ENCODE results near the gene MTHFD1L.

MTHFD1L gene

GRCh38 chr6:151016107-151016506, 150.6 kb downstream of the MTHFD1L start:
- no peaks in the 10 kb centered on the region for H3K27me3 ChIP-seq (ENCODE audit: control insufficient read depth, insufficient read depth, low read length)
- no peak for TF ChIP-seq CTCF (IDR thresholded peaks at IDR 0.05)
- H3K4me3 ChIP-seq (ENCODE audit: low read depth, low read length): no peak overlapping the region
- no peaks in the 10 kb centered on the region for H3K79me2 ChIP-seq
- H3K4me1 ChIP-seq: no peaks in the 10 kb centered on the region
- no peak overlapping the region for H2AFZ ChIP-seq
- H3K4me2 ChIP-seq (ENCODE audit: low read length): no peak overlapping the region
- no peak overlapping the region for H3K27ac ChIP-seq
- no peaks in the 10 kb centered on the region for H3K36me3 ChIP-seq (ENCODE audit: control insufficient read depth, insufficient read depth, low read length)
- H3K9ac ChIP-seq: no peak overlapping the region
- H3K9me3 ChIP-seq (ENCODE audit: control insufficient read depth, low read length): no peaks in the 10 kb centered on the region

- H3K4me2 ChIP-seq (ENCODE audit: low read length): no peak overlapping the region
- no peak overlapping the region for H2AFZ ChIP-seq
- no peaks in the 10 kb centered on the region for H3K9me3 ChIP-seq (ENCODE audit: control insufficient read depth, low read length)
- H3K79me2 ChIP-seq: no peaks in the 10 kb centered on the region
- H3K4me1 ChIP-seq: no peaks in the 10 kb centered on the region
- H3K27ac ChIP-seq: no peak overlapping the region
- no peak for TF ChIP-seq CTCF (IDR thresholded peaks at IDR 0.05)
- H3K9ac ChIP-seq: no peak overlapping the region
- no peaks in the 10 kb centered on the region for H3K27me3 ChIP-seq (ENCODE audit: control insufficient read depth, insufficient read depth, low read length)
- H3K36me3 ChIP-seq (ENCODE audit: control insufficient read depth, insufficient read depth, low read length): no peaks in the 10 kb centered on the region
- H3K4me3 ChIP-seq (ENCODE audit: low read depth, low read length): no peak overlapping the region
Measured at GRCh38 chr6:151018046-151018445, 152.5 kb downstream of the MTHFD1L start.

- no peak overlapping the region for H3K27ac ChIP-seq
- no peak overlapping the region for H3K4me2 ChIP-seq (ENCODE audit: low read length)
- no peaks in the 10 kb centered on the region for H3K9me3 ChIP-seq (ENCODE audit: control insufficient read depth, low read length)
- H3K4me3 ChIP-seq (ENCODE audit: low read depth, low read length): no peak overlapping the region
- no peaks in the 10 kb centered on the region for H3K36me3 ChIP-seq (ENCODE audit: control insufficient read depth, insufficient read depth, low read length)
- no peak for TF ChIP-seq CTCF (IDR thresholded peaks at IDR 0.05)
- H2AFZ ChIP-seq: no peak overlapping the region
- H3K4me1 ChIP-seq: no peaks in the 10 kb centered on the region
- no peaks in the 10 kb centered on the region for H3K27me3 ChIP-seq (ENCODE audit: control insufficient read depth, insufficient read depth, low read length)
- no peaks in the 10 kb centered on the region for H3K79me2 ChIP-seq
- no peak overlapping the region for H3K9ac ChIP-seq
Measured at GRCh38 chr6:151018911-151019782, 153.6 kb downstream of the MTHFD1L start.

- Histone ChIP-seq H3K4me1 (no peaks in the 10 kb centered on the region), H3K4me2 (ENCODE audit: low read length) (no peak overlapping the region), H3K9me3 (ENCODE audit: control insufficient read depth, low read length) (no peaks in the 10 kb centered on the region), H3K4me3 (ENCODE audit: low read depth, low read length) (no peak overlapping the region), H3K79me2 (no peaks in the 10 kb centered on the region), H3K36me3 (ENCODE audit: control insufficient read depth, insufficient read depth, low read length) (no peaks in the 10 kb centered on the region), H3K27me3 (ENCODE audit: control insufficient read depth, insufficient read depth, low read length) (no peaks in the 10 kb centered on the region), H3K27ac (no peak overlapping the region), H2AFZ (no peak overlapping the region), H3K9ac (no peak overlapping the region)
- no peak for TF ChIP-seq CTCF (IDR thresholded peaks at IDR 0.05)
Measured at GRCh38 chr6:151021896-151022295, 156.4 kb downstream of the MTHFD1L start.

- H3K36me3 ChIP-seq (ENCODE audit: control insufficient read depth, insufficient read depth, low read length): no peaks in the 10 kb centered on the region
- H3K27ac ChIP-seq: no peak overlapping the region
- no peak overlapping the region for H3K9ac ChIP-seq
- no peak overlapping the region for H2AFZ ChIP-seq
- no peak for TF ChIP-seq CTCF (IDR thresholded peaks at IDR 0.05)
- no peaks in the 10 kb centered on the region for H3K27me3 ChIP-seq (ENCODE audit: control insufficient read depth, insufficient read depth, low read length)
- H3K4me1 ChIP-seq: no peaks in the 10 kb centered on the region
- no peak overlapping the region for H3K4me2 ChIP-seq (ENCODE audit: low read length)
- H3K79me2 ChIP-seq: no peaks in the 10 kb centered on the region
- no peaks in the 10 kb centered on the region for H3K9me3 ChIP-seq (ENCODE audit: control insufficient read depth, low read length)
- no peak overlapping the region for H3K4me3 ChIP-seq (ENCODE audit: low read depth, low read length)
Measured at GRCh38 chr6:151022492-151022891, 157.0 kb downstream of the MTHFD1L start.

Data from parathyroid adenoma (tissue), 2 donors.